Psoas muscle (tissue), 8 donors: Measurements from ENCODE around the gene SMARCD2. TPM values are rescaled to one million over a fixed set of nuclear protein-coding genes. Genes with fewer than 3 reads are reported as not detected.
A peak's percentile ranks its signal among the peaks of the same experiment; 100 is the strongest.
"Not testable (repeated sequence)": the region's sequence is repeated elsewhere in the genome, so short reads cannot be mapped to it uniquely, and the experiment has no call there.

ENCODE experiments used
- ATAC-seq, 4 donors: fragments of 200-7000 bp; cut with Tn5 transposase; one replicate each; pipeline ENCODE4 v1.9.1; 2020; ENCODE audit warnings: moderate library complexity in 3 of 4, mild to moderate bottlenecking in 2 of 4
- DNase-seq, 2 donors: peaks; one replicate each; pipeline ENCODE4 v3.0.0-alpha.2; 2020
- H3K27ac ChIP-seq: fragments of 200-600 bp; one replicate; pipeline ENCODE4 v1.8.0; 2022
- H3K27me3 ChIP-seq, 3 donors: fragments of 200-600 bp in 1 of 3; one replicate each; pipeline versions ENCODE4 v1.6.1 to v1.8.0; 2013 to 2022; ENCODE audit warnings: low read length in 2 of 3, mild to moderate bottlenecking in 2 of 3, moderate library complexity in 1 of 3; ENCODE audit not compliant: insufficient read depth in 3 of 3
- H3K36me3 ChIP-seq, 2 donors: fragments of 200-600 bp in 1 of 2; one replicate each; pipeline versions ENCODE4 v1.6.1 to v1.8.0; 2013 to 2022; ENCODE audit warnings: low read depth in 1 of 2, mild to moderate bottlenecking in 1 of 2, moderate library complexity in 1 of 2; ENCODE audit not compliant: insufficient read depth in 1 of 2
- H3K4me1 ChIP-seq: fragments of 200-600 bp; one replicate; pipeline ENCODE4 v1.8.0; 2022
- H3K4me3 ChIP-seq: fragments of 200-600 bp; one replicate; pipeline ENCODE4 v1.8.0; 2022; ENCODE audit warnings: mild to moderate bottlenecking
- H3K9me3 ChIP-seq: fragments of 200-600 bp; one replicate; pipeline ENCODE4 v1.8.0; 2022
- CTCF ChIP-seq: fragments of 200-600 bp; IDR thresholded peaks from one replicate; pipeline ENCODE4 v1.8.0; 2022; ENCODE audit warnings: antibody characterized with exemption
- WGBS, 3 donors: extraction: QIAGEN DNeasy Blood & Tissue Kit; methylation state at CpG; one replicate each; pipeline versions ENCODE4 v1.1.6 to v1.1.7; 2013; 5-methylcytosine and 5-hydroxymethylcytosine counted together
- intact Hi-C, 2 donors: fragments of 100-400 bp; cut with DNase I; formaldehyde crosslinking; loops; one replicate each; pipeline versions ENCODE4 v1.11.0 to v1.14.2; 2022
- polyA plus RNA-seq, 3 donors: library from polyadenylated mRNA; stranded (reverse); fragments of 200-250 nt; gene quantifications; one replicate each; pipeline ENCODE4 v1.2.3, GENCODE V29; 2013
- total RNA-seq, 4 donors: library from RNA; stranded (reverse); fragmentation: NEBNext Ultra II Directional in 2 of 4; extraction: Animal tissue kit (Norgen Biotek cat#: 25700) in 2 of 4; gene quantifications; one replicate each; pipeline versions ENCODE4 v1.2.1 to v1.2.4, GENCODE V29; 2021 to 2023
- donor health status: healthy with polysubstance abuse.
- donor health status: DM: no; HTN: no; CAD: no; lungs with moderate emphysema.
- donor health status: Bipolar disorder and iron deficiency.
- donor health status: healthy.
- donor health status: DM: yes; HTN: yes; CAD: no.
- donor health status: DM: no; HTN: no; CAD: no.
- donor health status: DM: no; HTN: no; CAD: no.
- donor health status: DM: yes; HTN: yes; CAD: no.

SMARCD2 gene
- total and polyA plus RNA-seq, 7 donors = 9.4 to 26.9 (median 15.4) TPM

GRCh38 chr17:63859257-63859656, 16.8 kb upstream of the SMARCD2 start:
- WGBS, 3 donors = 79 to 83% (median 80%) methylated on average over 3 of the region's 3 CpGs
- no peaks in the 10 kb centered on the region for H3K36me3 ChIP-seq
- H3K27me3 ChIP-seq = no peaks in the 10 kb centered on the region
- no peak overlapping the region for H3K27ac ChIP-seq
- DNase-seq = peak in 1 of 2 donors; percentile 20
- H3K9me3 ChIP-seq = no peaks in the 10 kb centered on the region
- no peak for ATAC-seq
- TF ChIP-seq CTCF = no peak
- no peak overlapping the region for H3K4me3 ChIP-seq
- H3K4me1 ChIP-seq = no peaks in the 10 kb centered on the region
- intact Hi-C loops = no loop called here

GRCh38 chr17:63856425-63856824, 13.9 kb upstream of the SMARCD2 start:
- H3K27me3 ChIP-seq, H3K4me1 ChIP-seq, intact Hi-C loops, H3K9me3 ChIP-seq, H3K36me3 ChIP-seq, H3K27ac ChIP-seq, ATAC-seq, H3K4me3 ChIP-seq: not testable (repeated sequence)
- peak in 1 of 2 donors; percentile 18 for DNase-seq
- WGBS, 3 donors = 91 to 94% (median 92%) methylated on average over 8 of the region's 8 CpGs

GRCh38 chr17:63855185-63855584, 12.7 kb upstream of the SMARCD2 start:
- DNase-seq (no peak), ATAC-seq (no peak)
- H3K27ac ChIP-seq = no peak overlapping the region
- no peak for TF ChIP-seq CTCF
- H3K9me3 ChIP-seq = no peaks in the 10 kb centered on the region
- H3K4me3 ChIP-seq = no peak overlapping the region
- no peaks in the 10 kb centered on the region for H3K27me3 ChIP-seq
- WGBS, 3 donors = 93 to 95% (median 94%) methylated on average over 8 of the region's 8 CpGs
- no peaks in the 10 kb centered on the region for H3K4me1 ChIP-seq
- intact Hi-C loops = no loop called here
- H3K36me3 ChIP-seq = no peaks in the 10 kb centered on the region

- intact Hi-C loops = no loop called here
- ATAC-seq (no peak), DNase-seq (no peak)
- Histone ChIP-seq H3K4me3 (no peak overlapping the region), H3K27ac (no peak overlapping the region), H3K36me3 (no peaks in the 10 kb centered on the region), H3K27me3 (no peaks in the 10 kb centered on the region), H3K9me3 (no peaks in the 10 kb centered on the region), H3K4me1 (no peaks in the 10 kb centered on the region)
- no peak for TF ChIP-seq CTCF
- WGBS, 3 donors = 83 to 88% (median 87%) methylated on average over 5 of the region's 5 CpGs
Measured at GRCh38 chr17:63854709-63855108, 12.2 kb upstream of the SMARCD2 start.

- no peak overlapping the region for H3K4me3 ChIP-seq
- 83 to 97% (median 92%) methylated on average over 2 of the region's 2 CpGs for WGBS, 3 donors
- DNase-seq (no peak), ATAC-seq (no peak)
- H3K9me3 ChIP-seq = no peaks in the 10 kb centered on the region
- intact Hi-C loops = no loop called here
- no peaks in the 10 kb centered on the region for H3K27me3 ChIP-seq
- H3K27ac ChIP-seq = no peak overlapping the region
- TF ChIP-seq CTCF = no peak
- H3K4me1 ChIP-seq = peaks cover 6% of the 10 kb centered on the region
- no peaks in the 10 kb centered on the region for H3K36me3 ChIP-seq
Measured at GRCh38 chr17:63853260-63853659, 10.8 kb upstream of the SMARCD2 start.
